MM.1S (cell line): ENCODE results near the gene KANSL3.

Source experiments
- DNase-seq: peaks from one replicate; pipeline ENCODE4 v3.0.0-alpha.2; 2015
- H2AFZ ChIP-seq: fragments of 300-600 bp; sonication (generic); 2 replicates; pipeline ENCODE4 v1.6.0; 2016; ENCODE audit warnings: antibody characterized with exemption, low read length
- H3F3A ChIP-seq: fragments of 300-600 bp; sonication (generic); 2 replicates; pipeline ENCODE4 v1.6.1; 2016; ENCODE audit warnings: mild to moderate bottlenecking, antibody characterized with exemption, low read length, moderate library complexity, mixed read lengths; ENCODE audit not compliant: insufficient read depth
- H3K27ac ChIP-seq: fragments of 300-600 bp; sonication (generic); 2 replicates; pipeline ENCODE4 v1.5.1; 2016; ENCODE audit warnings: mild to moderate bottlenecking, low read length
- H3K27me3 ChIP-seq: fragments of 300-600 bp; sonication (generic); replicated peaks from 2 replicates; pipeline ENCODE4 v1.6.0; 2016; ENCODE audit warnings: low read length; ENCODE audit not compliant: insufficient read depth
- H3K36me3 ChIP-seq: fragments of 300-600 bp; sonication (generic); replicated peaks from 2 replicates; pipeline ENCODE4 v1.6.1; 2016; ENCODE audit warnings: mild to moderate bottlenecking, low read length, mixed read lengths; ENCODE audit not compliant: insufficient read depth
- H3K4me1 ChIP-seq: fragments of 300-600 bp; sonication (generic); 2 replicates; pipeline ENCODE4 v1.6.1; 2016; ENCODE audit warnings: low read length, mixed read lengths
- H3K4me2 ChIP-seq: fragments of 300-600 bp; sonication (generic); 2 replicates; pipeline ENCODE4 v1.6.0; 2016; ENCODE audit warnings: low read depth, low read length
- H3K4me3 ChIP-seq: fragments of 300-600 bp; sonication (generic); 2 replicates; pipeline ENCODE4 v1.5.1; 2016; ENCODE audit warnings: low read length, mixed read lengths
- H3K79me2 ChIP-seq: fragments of 300-600 bp; sonication (generic); 2 replicates; pipeline ENCODE4 v1.6.1; 2016; ENCODE audit warnings: mixed run types, low read length, mixed read lengths
- H3K9ac ChIP-seq: fragments of 300-600 bp; sonication (generic); 2 replicates; pipeline ENCODE4 v1.6.1; 2016; ENCODE audit warnings: low read length, mixed read lengths
- H3K9me2 ChIP-seq: fragments of 300-600 bp; sonication (generic); replicated peaks from 2 replicates; pipeline ENCODE4 v1.6.1; 2016; ENCODE audit warnings: mild to moderate bottlenecking, low read length, mixed read lengths; ENCODE audit not compliant: insufficient read depth
- H3K9me3 ChIP-seq: fragments of 300-600 bp; sonication (generic); replicated peaks from 2 replicates; pipeline ENCODE4 v1.6.1; 2016; ENCODE audit warnings: mild to moderate bottlenecking, low read length, mixed read lengths; ENCODE audit not compliant: insufficient read depth
- H4K20me1 ChIP-seq: fragments of 300-600 bp; sonication (generic); 2 replicates; pipeline ENCODE4 v1.6.1; 2016; ENCODE audit warnings: mild to moderate bottlenecking, low read length, moderate library complexity, mixed read lengths; ENCODE audit not compliant: insufficient read depth
- EZH2 ChIP-seq: fragments of 300-600 bp; sonication (generic); optimal IDR thresholded peaks from 2 replicates; pipeline ENCODE3; 2017; ENCODE audit warnings: low read depth, mild to moderate bottlenecking, antibody characterized with exemption, low read length, mixed read lengths
- EZH2phosphoT487 ChIP-seq: fragments of 300-600 bp; sonication (generic); IDR thresholded peaks from 2 replicates; pipeline ENCODE4 v1.6.1; 2018; ENCODE audit warnings: antibody characterized with exemption, low read length
- TF ChIP-seq, protein P1 (sequence below): fragments of 300-600 bp; sonication (generic); IDR thresholded peaks from 2 replicates; pipeline ENCODE4 v1.5.1; 2016; ENCODE audit warnings: antibody characterized with exemption, low read length, mixed read lengths

KANSL3 gene

DNA sequence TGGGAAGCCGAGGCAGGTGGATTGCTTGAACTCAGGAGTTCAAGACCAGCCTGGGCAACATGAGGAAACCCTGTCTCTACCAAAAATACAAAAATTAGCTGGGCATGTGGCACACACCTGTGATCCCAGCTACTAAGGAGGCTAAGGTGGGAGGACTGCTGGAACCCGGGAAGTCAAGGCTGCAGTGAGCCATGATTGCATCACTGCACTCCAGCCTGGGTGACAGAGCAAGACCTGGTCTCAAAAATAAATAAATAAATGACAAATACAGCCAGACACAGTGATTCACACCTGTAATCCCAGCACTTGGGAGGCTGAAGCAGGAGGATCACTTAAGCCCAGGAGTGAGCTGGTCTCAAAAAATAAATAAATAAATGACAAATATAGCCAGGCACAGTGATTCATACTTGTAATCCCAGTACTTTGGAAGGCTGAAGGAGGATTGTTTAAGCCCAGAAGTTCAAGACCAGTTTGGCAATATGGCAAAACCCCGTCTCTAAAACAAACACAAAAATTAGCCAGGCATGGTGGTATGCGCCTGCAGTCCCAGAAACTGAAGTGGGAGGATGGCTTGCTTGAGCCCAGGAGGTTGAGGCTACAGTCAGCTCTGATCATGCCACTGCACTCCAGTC is 6.2 kb downstream of the KANSL3 start:
- Histone ChIP-seq H3K9ac (no peak overlapping the region), H3K4me1 (peaks cover 25% of the 10 kb centered on the region), H3K27ac (no peak overlapping the region), H3F3A (peaks cover 17% of the 10 kb centered on the region), H3K79me2 (peaks cover 50% of the 10 kb centered on the region), H4K20me1 (no peaks in the 10 kb centered on the region), H3K36me3 (peaks cover 11% of the 10 kb centered on the region), H3K9me2 (no peaks in the 10 kb centered on the region), H3K4me2 (no peak overlapping the region), H2AFZ (no peak overlapping the region), H3K9me3 (no peaks in the 10 kb centered on the region), H3K27me3 (no peaks in the 10 kb centered on the region), H3K4me3 (no peak overlapping the region)
- no peak for DNase-seq
- TF ChIP-seq EZH2 (no peak), EZH2phosphoT487 (no peak)

DNA sequence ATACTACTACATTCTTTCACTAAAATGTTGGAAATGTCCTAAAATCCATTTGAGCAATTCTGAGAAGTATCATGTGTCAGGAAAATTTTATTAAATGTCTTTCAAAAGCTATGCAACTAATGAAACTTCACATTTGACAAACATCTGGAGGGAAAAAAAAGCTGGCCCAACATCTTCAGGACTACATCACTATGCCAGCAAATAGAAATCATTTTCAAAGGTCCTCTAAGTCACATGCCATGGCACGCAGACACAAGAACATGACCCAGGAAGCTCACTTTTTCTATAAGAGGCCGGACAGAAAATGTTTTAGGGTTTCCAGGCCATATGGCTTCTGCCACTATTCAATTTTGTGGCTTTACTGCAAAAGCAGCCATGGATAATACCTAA is 11.6 kb downstream of the KANSL3 start:
- no peak overlapping the region for H2AFZ ChIP-seq
- H3K27me3 ChIP-seq = no peaks in the 10 kb centered on the region
- no peak overlapping the region for H3K9ac ChIP-seq
- peaks cover 11% of the 10 kb centered on the region; the same call in 1 of the 2 replicates for H3K36me3 ChIP-seq
- no peak overlapping the region for H3K4me3 ChIP-seq
- no peaks in the 10 kb centered on the region for H3K9me3 ChIP-seq
- no peaks in the 10 kb centered on the region for H3F3A ChIP-seq
- no peaks in the 10 kb centered on the region for H4K20me1 ChIP-seq
- H3K27ac ChIP-seq = no peak overlapping the region
- DNase-seq = no peak
- no peaks in the 10 kb centered on the region for H3K9me2 ChIP-seq
- H3K4me1 ChIP-seq = no peaks in the 10 kb centered on the region
- TF ChIP-seq EZH2 = no peak
- TF ChIP-seq EZH2phosphoT487 = no peak
- TF ChIP-seq, protein P1, sequence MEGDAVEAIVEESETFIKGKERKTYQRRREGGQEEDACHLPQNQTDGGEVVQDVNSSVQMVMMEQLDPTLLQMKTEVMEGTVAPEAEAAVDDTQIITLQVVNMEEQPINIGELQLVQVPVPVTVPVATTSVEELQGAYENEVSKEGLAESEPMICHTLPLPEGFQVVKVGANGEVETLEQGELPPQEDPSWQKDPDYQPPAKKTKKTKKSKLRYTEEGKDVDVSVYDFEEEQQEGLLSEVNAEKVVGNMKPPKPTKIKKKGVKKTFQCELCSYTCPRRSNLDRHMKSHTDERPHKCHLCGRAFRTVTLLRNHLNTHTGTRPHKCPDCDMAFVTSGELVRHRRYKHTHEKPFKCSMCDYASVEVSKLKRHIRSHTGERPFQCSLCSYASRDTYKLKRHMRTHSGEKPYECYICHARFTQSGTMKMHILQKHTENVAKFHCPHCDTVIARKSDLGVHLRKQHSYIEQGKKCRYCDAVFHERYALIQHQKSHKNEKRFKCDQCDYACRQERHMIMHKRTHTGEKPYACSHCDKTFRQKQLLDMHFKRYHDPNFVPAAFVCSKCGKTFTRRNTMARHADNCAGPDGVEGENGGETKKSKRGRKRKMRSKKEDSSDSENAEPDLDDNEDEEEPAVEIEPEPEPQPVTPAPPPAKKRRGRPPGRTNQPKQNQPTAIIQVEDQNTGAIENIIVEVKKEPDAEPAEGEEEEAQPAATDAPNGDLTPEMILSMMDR = no peak
- peaks cover 11% of the 10 kb centered on the region for H3K79me2 ChIP-seq
- no peak overlapping the region for H3K4me2 ChIP-seq

- Histone ChIP-seq H3K4me1 (no peaks in the 10 kb centered on the region), H3K27me3 (no peaks in the 10 kb centered on the region), H3F3A (no peaks in the 10 kb centered on the region), H3K36me3 (peaks cover 7% of the 10 kb centered on the region; the same call in 1 of the 2 replicates), H3K4me2 (no peak overlapping the region), H2AFZ (no peak overlapping the region), H3K9me3 (no peaks in the 10 kb centered on the region), H3K27ac (no peak overlapping the region), H3K4me3 (no peak overlapping the region), H3K79me2 (peaks cover 6% of the 10 kb centered on the region; the same call in 1 of the 2 replicates), H4K20me1 (no peaks in the 10 kb centered on the region), H3K9me2 (no peaks in the 10 kb centered on the region), H3K9ac (no peak overlapping the region)
- no peak for DNase-seq
- TF ChIP-seq, protein P1 = no peak
- no peak for TF ChIP-seq EZH2phosphoT487
- TF ChIP-seq EZH2 = no peak
These were observed 12.2 kb downstream of the KANSL3 start for GRCh38 chr2:96625571-96626552.
